ENCODE measurements around the gene FHIT. TPM values are rescaled to one million over a fixed set of nuclear protein-coding genes. Genes with fewer than 3 reads are reported as not detected.

The FHIT gene
- total RNA-seq, 4 donors from 2014 or later, result 3.2 to 10.9 (median 6.4) TPM

- ATAC-seq (ENCODE audit: low FRiP score) (no peak), DNase-seq (ENCODE audit: low spot score) (no peak)
- TF ChIP-seq CTCF (IDR thresholded peaks at IDR 0.05), result no peak
Observed at GRCh38 chr3:61152071-61152470, 99.2 kb downstream of the FHIT start.

GRCh38 chr3:61149236-61149635, 102.0 kb downstream of the FHIT start:
- DNase-seq (ENCODE audit: low spot score) (no peak), ATAC-seq (ENCODE audit: low FRiP score) (no peak)
- TF ChIP-seq CTCF (IDR thresholded peaks at IDR 0.05), result no peak

- TF ChIP-seq CTCF (IDR thresholded peaks at IDR 0.05), result no peak
- DNase-seq (ENCODE audit: low spot score) (no peak), ATAC-seq (ENCODE audit: low FRiP score) (no peak)
Observed at GRCh38 chr3:61146010-61146890, 105.0 kb downstream of the FHIT start.

GRCh38 chr3:61141697-61142096, 109.6 kb downstream of the FHIT start:
- TF ChIP-seq CTCF (IDR thresholded peaks at IDR 0.05), result no peak
- DNase-seq (ENCODE audit: low spot score) (no peak), ATAC-seq (ENCODE audit: low FRiP score) (no peak)

- ATAC-seq (ENCODE audit: low FRiP score) (no peak), DNase-seq (ENCODE audit: low spot score) (no peak)
- no peak for TF ChIP-seq CTCF (IDR thresholded peaks at IDR 0.05)
Observed at GRCh38 chr3:61141227-61141626, 110.0 kb downstream of the FHIT start.

- TF ChIP-seq CTCF (IDR thresholded peaks at IDR 0.05), result no peak
- DNase-seq (ENCODE audit: low spot score) (no peak), ATAC-seq (ENCODE audit: low FRiP score) (no peak)
Observed at GRCh38 chr3:61139686-61140085, 111.6 kb downstream of the FHIT start.

- no peak for DNase-seq (ENCODE audit: low spot score)
- no peak for ATAC-seq (ENCODE audit: low FRiP score)
- no peak for TF ChIP-seq CTCF (IDR thresholded peaks at IDR 0.05)
Observed at GRCh38 chr3:61138401-61138800, 112.9 kb downstream of the FHIT start.

All from omental fat pad (tissue), 4 donors.